NCI-H2196 treated with DMSO at 0.1 percent for 48 hours (cell line): ENCODE results near the gene ADAM29.
"Not testable (repeated sequence)": the region's sequence is repeated elsewhere in the genome, so short reads cannot be mapped to it uniquely, and the experiment has no call there.

Experiments used
- DNase-seq: peaks from one replicate; lab custom pipeline; 2025; ENCODE audit not compliant: unreplicated experiment; lab: John Stamatoyannopoulos, UW

The ADAM29 gene

DNA sequence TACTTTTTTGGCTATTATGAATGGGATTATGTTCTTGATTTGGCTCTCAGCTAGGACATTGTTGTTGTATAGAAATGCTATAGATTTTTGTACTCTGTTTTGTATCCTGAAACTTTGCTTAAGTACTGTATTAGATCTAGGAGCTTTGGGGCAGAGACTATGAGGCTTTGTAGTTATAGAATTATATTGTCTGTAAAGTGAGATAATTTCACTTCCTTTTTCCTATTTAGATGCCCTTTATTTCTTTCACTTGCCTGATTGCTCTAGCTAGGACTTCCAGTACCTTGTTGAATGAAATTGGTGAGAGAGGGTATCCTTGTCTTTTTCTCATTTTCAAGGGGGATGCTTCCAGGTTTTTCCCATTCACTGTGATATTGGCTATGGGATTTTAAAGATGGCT lies 28.1 kb downstream of the ADAM29 start:
- DNase-seq: no peak

GRCh38 chr4:174948826-174949225 lies 30.7 kb downstream of the ADAM29 start:
- no peak for DNase-seq

DNA sequence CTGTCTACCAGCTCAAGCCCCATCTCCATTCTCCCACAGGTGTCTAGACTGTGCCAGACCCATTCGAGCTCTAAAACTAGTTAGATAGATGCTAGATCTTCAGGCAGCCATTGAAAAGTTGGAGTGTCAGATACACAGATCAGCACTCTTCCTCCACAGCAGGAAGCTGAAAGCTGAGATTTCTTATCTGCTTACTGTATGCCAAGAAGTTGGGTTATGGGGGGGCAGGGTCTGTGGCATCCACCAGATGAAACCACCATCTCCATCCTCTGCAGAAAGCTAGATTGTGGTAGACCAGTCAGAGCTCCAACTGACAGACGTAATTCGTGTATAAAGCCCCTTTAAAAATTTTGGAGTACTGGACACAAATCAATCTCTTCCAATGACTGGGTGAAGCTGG lies 54.8 kb downstream of the ADAM29 start:
- DNase-seq: no peak

- DNase-seq: no peak
These were observed 55.2 kb downstream of the ADAM29 start for GRCh38 chr4:174973336-174973735.

DNA sequence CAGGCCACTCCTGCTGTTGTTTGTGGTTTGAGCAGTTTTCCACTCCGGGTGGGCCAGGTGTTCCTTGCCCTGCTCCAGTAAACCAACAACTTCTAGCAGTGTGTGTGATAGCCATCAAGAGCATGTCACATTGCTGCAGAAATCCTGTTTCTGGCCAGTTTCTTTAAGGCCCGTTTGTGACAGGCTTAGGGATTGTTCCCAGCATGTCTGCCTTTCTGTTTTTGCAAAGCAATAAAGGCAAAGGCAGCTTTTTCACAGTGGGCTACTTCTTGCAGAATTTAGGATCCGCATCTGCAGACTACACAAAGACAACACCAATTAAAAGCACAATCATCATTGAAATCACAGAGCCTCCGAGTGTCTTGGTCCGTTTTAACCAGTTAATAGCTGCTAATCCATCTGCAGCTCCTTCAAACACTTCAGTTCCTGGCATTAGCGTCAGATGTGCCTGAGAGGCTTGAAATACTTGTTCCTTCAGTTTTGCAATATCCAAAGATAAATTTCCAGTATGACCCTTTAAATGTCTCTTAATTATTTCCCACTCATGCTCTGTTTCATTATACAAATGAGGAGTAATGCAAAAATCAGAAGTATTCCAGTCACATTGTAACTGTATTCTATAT lies 65.1 kb downstream of the ADAM29 start:
- no peak for DNase-seq

- not testable (repeated sequence) for DNase-seq
These were observed 65.7 kb downstream of the ADAM29 start for GRCh38 chr4:174983870-174984269.

- DNase-seq: no peak
These were observed 71.6 kb downstream of the ADAM29 start for GRCh38 chr4:174989791-174990190.

- DNase-seq: no peak
These were observed 75.8 kb downstream of the ADAM29 start for GRCh38 chr4:174993916-174994315.

- no peak for DNase-seq
These were observed 77.9 kb downstream of the ADAM29 start for GRCh38 chr4:174996079-174996478.

DNA sequence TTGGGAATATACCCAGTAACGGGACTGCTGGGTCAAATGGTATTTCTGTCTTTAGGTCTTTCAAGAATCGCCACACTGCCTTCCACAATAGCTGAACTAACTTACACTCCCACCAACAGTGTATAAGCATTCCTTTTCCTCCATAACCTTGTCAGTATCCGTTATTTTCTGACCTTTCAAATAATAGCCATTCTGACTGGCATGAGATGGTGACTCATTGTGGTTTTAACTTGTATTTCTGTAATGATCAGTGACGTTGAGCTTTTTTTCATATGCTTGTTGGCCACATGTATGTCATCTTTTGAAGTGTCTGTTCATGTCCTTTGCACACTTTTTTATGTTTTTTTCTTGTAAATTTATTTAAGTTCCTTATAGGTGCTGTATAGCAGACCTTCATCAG lies 81.2 kb downstream of the ADAM29 start:
- no peak for DNase-seq

DNA sequence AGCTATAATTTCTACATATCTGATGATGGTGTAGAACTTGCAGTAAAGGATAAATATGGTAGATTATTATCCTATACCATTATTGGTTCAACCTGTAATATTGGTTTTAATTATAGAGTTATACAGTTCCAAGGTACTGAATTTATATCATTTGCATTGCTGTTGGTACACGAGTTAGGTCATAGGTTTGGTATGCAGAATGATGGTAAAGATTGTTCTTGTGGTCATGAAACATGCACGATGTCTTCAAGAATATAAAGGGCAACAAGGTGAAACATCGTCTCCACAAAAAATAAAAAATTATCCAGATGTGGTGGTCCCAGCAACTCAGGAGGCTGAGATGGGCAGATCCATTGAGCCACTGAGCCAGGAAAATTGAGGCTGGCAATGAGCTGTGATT lies 99.6 kb downstream of the ADAM29 start:
- no peak for DNase-seq

- DNase-seq: not testable (repeated sequence)
These were observed 101.3 kb downstream of the ADAM29 start for GRCh38 chr4:175019447-175019846.
